ENCODE data around the gene ZCCHC13. TPM values are rescaled to one million over a fixed set of nuclear protein-coding genes. Genes with fewer than 3 reads are reported as not detected.
A peak's percentile ranks its signal among the peaks of the same experiment; 100 is the strongest.

The ZCCHC13 gene
- total RNA-seq, 1 donor from 2014 or later = not detected

DNA sequence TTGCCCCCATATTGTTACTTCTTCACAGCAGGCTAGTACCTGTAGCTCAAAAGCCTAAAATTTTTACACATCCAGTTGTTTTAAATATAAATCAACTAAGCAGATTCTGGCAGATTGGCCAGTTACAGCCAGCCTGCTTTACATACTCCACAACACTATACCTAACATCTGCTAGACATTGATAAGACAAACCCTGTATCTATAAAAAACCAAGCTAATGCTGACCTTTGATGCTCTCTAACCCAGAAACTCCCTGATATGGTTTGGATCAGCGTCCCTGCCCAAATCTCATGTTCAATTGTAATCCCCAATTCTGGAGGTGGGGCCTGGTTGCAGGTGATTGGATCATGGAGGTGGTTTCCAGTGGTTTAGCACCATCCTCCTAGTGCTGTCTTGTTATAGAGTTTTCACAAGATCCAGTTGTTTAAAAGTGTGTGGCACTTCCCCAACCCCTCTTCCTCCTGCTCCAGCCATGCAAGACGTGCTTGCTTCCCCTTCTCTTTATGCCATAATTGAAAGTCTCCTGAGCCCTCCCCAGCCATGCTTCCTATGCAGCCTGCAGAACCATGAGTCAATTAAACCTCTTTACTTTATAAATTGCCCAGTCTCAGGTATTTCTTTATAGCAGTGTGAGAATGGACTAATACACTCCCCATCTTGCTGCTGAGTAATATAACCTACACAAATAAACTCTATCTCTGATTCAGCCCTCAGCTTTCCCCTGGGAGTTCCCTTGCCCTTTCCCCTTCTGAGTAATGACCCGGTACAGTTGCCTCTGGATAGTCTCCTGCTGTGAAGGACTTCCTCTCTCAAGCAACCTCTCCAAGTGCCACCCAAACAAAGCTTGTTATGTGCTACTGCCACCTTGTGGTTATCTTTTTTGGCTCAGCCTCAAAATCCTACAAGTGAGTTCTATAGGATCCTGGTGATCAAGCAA is 39.6 kb downstream of the ZCCHC13 start:
- Mint-ChIP-seq H3K4me1 (ENCODE audit: unreplicated experiment) (peaks cover 6% of the 10 kb centered on the region), H3K27me3 (no peaks in the 10 kb centered on the region), H3K36me3 (no peaks in the 10 kb centered on the region), H3K4me3 (no peak overlapping the region), H3K27ac (peak overlapping the region; percentile 4), H3K9me3 (no peaks in the 10 kb centered on the region)
- DNase-seq (ENCODE audit: extremely low spot score, unreplicated experiment) = no peak
- TF ChIP-seq CTCF (conservative IDR thresholded peaks at IDR 0.05) = peak; percentile 80

GRCh38 chrX:74344280-74344622 is 40.3 kb downstream of the ZCCHC13 start:
- no peak for DNase-seq (ENCODE audit: extremely low spot score, unreplicated experiment)
- Mint-ChIP-seq H3K9me3 (no peaks in the 10 kb centered on the region), H3K4me3 (no peak overlapping the region), H3K4me1 (ENCODE audit: unreplicated experiment) (peaks cover 6% of the 10 kb centered on the region), H3K27me3 (no peaks in the 10 kb centered on the region), H3K27ac (no peak overlapping the region), H3K36me3 (no peaks in the 10 kb centered on the region)
- no peak for TF ChIP-seq CTCF (conservative IDR thresholded peaks at IDR 0.05)

GRCh38 chrX:74346088-74346487 is 42.1 kb downstream of the ZCCHC13 start:
- no peaks in the 10 kb centered on the region for H3K9me3 Mint-ChIP-seq
- DNase-seq (ENCODE audit: extremely low spot score, unreplicated experiment) = no peak
- TF ChIP-seq CTCF (conservative IDR thresholded peaks at IDR 0.05) = no peak
- H3K36me3 Mint-ChIP-seq = no peaks in the 10 kb centered on the region
- no peaks in the 10 kb centered on the region for H3K27me3 Mint-ChIP-seq
- H3K27ac Mint-ChIP-seq = no peak overlapping the region
- H3K4me1 Mint-ChIP-seq (ENCODE audit: unreplicated experiment) = peaks cover 6% of the 10 kb centered on the region
- no peak overlapping the region for H3K4me3 Mint-ChIP-seq

DNA sequence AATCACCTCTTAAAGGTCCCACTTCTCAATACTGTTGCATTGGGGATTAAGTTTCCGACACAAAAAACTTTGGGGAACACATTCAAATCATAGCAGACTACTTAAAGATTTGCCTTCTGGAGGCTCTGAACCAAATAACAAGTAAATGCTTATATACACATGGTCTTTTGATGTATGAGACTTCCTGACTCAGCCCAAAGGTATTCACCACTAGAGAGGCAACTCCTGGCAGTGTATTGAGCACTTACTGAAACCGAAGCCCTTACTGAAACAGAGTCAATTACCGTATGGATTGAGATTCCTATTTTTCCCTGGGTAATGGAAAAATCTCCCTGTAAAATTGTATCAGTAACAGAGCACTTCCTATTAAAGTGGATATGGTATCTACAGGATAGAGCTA is 45.4 kb downstream of the ZCCHC13 start:
- H3K27ac Mint-ChIP-seq = no peak overlapping the region
- no peaks in the 10 kb centered on the region for H3K4me1 Mint-ChIP-seq (ENCODE audit: unreplicated experiment)
- DNase-seq (ENCODE audit: extremely low spot score, unreplicated experiment) = no peak
- H3K36me3 Mint-ChIP-seq = no peaks in the 10 kb centered on the region
- no peaks in the 10 kb centered on the region for H3K9me3 Mint-ChIP-seq
- no peak for TF ChIP-seq CTCF (conservative IDR thresholded peaks at IDR 0.05)
- no peaks in the 10 kb centered on the region for H3K27me3 Mint-ChIP-seq
- H3K4me3 Mint-ChIP-seq = no peak overlapping the region

- H3K36me3 Mint-ChIP-seq = no peaks in the 10 kb centered on the region
- no peak for DNase-seq (ENCODE audit: extremely low spot score, unreplicated experiment)
- no peaks in the 10 kb centered on the region for H3K27me3 Mint-ChIP-seq
- no peak overlapping the region for H3K4me3 Mint-ChIP-seq
- H3K4me1 Mint-ChIP-seq (ENCODE audit: unreplicated experiment) = no peaks in the 10 kb centered on the region
- no peaks in the 10 kb centered on the region for H3K9me3 Mint-ChIP-seq
- no peak overlapping the region for H3K27ac Mint-ChIP-seq
- TF ChIP-seq CTCF (conservative IDR thresholded peaks at IDR 0.05) = no peak
Measured at GRCh38 chrX:74351760-74352159, 47.8 kb downstream of the ZCCHC13 start.
